GM23338 (cell line): ENCODE data around the gene SMCO2.
A peak's percentile ranks its signal among the peaks of the same experiment; 100 is the strongest.

ENCODE experiments used
- CREB1 ChIP-seq: fragments of 250-450 bp; sonication (Bioruptor Pico); IDR thresholded peaks from 2 replicates; pipeline ENCODE4 v1.5.0; 2020; ENCODE audit warnings: low read depth, mild to moderate bottlenecking, moderate library complexity
- CTCF ChIP-seq, 2 experiments: fragments of 200-600 bp in 1 of 2; sonication (generic) in 1 of 2; conservative IDR thresholded peaks; 2 replicates each; pipeline versions ENCODE4 v1.5.1 to v1.6.1; 2016 to 2017; ENCODE audit warnings: antibody characterized with exemption in 2 of 2, low read depth in 2 of 2, mild to moderate bottlenecking in 2 of 2, moderate library complexity in 1 of 2
- EZH2 ChIP-seq: fragments of 200-600 bp; sonication (generic); IDR thresholded peaks from one replicate; pipeline ENCODE4 v1.8.0; 2017; ENCODE audit warnings: antibody characterized with exemption, mild to moderate bottlenecking, low read depth; ENCODE audit not compliant: unreplicated experiment
- EZH2phosphoT487 ChIP-seq: fragments of 200-600 bp; sonication (generic); IDR thresholded peaks from one replicate; pipeline ENCODE4 v1.8.1; 2018; ENCODE audit warnings: antibody characterized with exemption; ENCODE audit not compliant: unreplicated experiment
- JUNB ChIP-seq: IDR thresholded peaks from one replicate; pipeline ENCODE4 v1.6.1; 2016; ENCODE audit warnings: antibody characterized with exemption; ENCODE audit not compliant: unreplicated experiment
- POLR2AphosphoS5 ChIP-seq: IDR thresholded peaks from 2 replicates; pipeline ENCODE4 v1.6.1; 2016; ENCODE audit warnings: antibody characterized with exemption, low read depth
- REST ChIP-seq: IDR thresholded peaks from one replicate; pipeline ENCODE4 v1.6.1; 2018; ENCODE audit warnings: antibody characterized with exemption; ENCODE audit not compliant: unreplicated experiment
- STAT1 ChIP-seq: IDR thresholded peaks from one replicate; pipeline ENCODE4 v1.6.1; 2016; ENCODE audit warnings: antibody characterized with exemption; ENCODE audit not compliant: unreplicated experiment
- ZNF114 ChIP-seq: fragments of 250-450 bp; sonication (Bioruptor Pico); IDR thresholded peaks from 2 replicates; pipeline ENCODE4 v1.5.0; 2020; ENCODE audit warnings: mild to moderate bottlenecking, moderate library complexity
- ZNF331 ChIP-seq: fragments of 250-450 bp; sonication (Bioruptor Pico); IDR thresholded peaks from 2 replicates; pipeline ENCODE4 v1.5.0; 2020; ENCODE audit warnings: low read depth, mild to moderate bottlenecking, moderate library complexity
- TF ChIP-seq, protein P1 (sequence below): IDR thresholded peaks from 2 replicates; pipeline ENCODE4 v1.6.1; 2016; ENCODE audit warnings: antibody characterized with exemption

GRCh38 chr12:27424631-27425230 lies 21.8 kb upstream of the SMCO2 start:
- TF ChIP-seq REST (no peak), CTCF (conservative IDR thresholded peaks at IDR 0.05; ENCODE audit: low read depth in 2 of 2) (peak; percentile 61 to 71), EZH2phosphoT487 (no peak), POLR2AphosphoS5 (no peak), EZH2 (no peak), CREB1 (CRISPR knock-in tag) (no peak), ZNF331 (CRISPR knock-in tag) (no peak), JUNB (no peak), ZNF114 (CRISPR knock-in tag) (no peak), STAT1 (no peak)
- TF ChIP-seq, protein P1, sequence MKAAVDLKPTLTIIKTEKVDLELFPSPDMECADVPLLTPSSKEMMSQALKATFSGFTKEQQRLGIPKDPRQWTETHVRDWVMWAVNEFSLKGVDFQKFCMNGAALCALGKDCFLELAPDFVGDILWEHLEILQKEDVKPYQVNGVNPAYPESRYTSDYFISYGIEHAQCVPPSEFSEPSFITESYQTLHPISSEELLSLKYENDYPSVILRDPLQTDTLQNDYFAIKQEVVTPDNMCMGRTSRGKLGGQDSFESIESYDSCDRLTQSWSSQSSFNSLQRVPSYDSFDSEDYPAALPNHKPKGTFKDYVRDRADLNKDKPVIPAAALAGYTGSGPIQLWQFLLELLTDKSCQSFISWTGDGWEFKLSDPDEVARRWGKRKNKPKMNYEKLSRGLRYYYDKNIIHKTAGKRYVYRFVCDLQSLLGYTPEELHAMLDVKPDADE, result no peak
